HG03175 (cell line): ENCODE results near the gene AHNAK2.
"Not testable (repeated sequence)": the region's sequence is repeated elsewhere in the genome, so short reads cannot be mapped to it uniquely, and the experiment has no call there.

Experiments
- ATAC-seq: cut with Tn5 transposase; IDR thresholded peaks from one replicate; pipeline ENCODE4 v1.9.1; 2021; ENCODE audit warnings: mild to moderate bottlenecking, moderate library complexity; ENCODE audit not compliant: unreplicated experiment

AHNAK2 gene

GRCh38 chr14:104904650-104905578, 73.3 kb downstream of the AHNAK2 start:
- ATAC-seq: not testable (repeated sequence)

DNA sequence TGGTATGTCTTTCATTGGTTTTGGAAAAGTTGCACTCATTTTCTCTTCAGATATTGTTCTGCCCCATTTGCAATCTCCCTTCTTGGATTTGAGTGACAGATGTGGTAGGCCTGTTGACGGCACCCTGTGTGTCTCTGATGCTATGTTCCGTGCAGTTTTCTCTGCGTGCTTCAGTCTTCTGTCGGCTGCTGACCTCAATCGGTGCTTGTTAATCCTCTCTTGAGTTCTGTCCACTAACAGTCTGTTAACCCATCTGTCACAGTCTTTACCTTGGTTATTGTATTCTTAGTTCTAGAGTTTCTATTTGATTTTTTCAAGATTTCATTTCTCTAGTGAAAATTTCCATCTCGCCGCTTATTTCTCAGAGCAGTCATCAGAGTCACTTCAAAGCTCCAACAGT, 74.2 kb downstream of the AHNAK2 start:
- no peak for ATAC-seq

GRCh38 chr14:104900639-104901512, 77.3 kb downstream of the AHNAK2 start:
- ATAC-seq: no peak

- no peak for ATAC-seq
Measured at GRCh38 chr14:104899781-104900180, 78.4 kb downstream of the AHNAK2 start.

- ATAC-seq: no peak
Measured at GRCh38 chr14:104898870-104899510, 79.2 kb downstream of the AHNAK2 start.

- no peak for ATAC-seq
Measured at GRCh38 chr14:104898195-104898558, 80.0 kb downstream of the AHNAK2 start.

DNA sequence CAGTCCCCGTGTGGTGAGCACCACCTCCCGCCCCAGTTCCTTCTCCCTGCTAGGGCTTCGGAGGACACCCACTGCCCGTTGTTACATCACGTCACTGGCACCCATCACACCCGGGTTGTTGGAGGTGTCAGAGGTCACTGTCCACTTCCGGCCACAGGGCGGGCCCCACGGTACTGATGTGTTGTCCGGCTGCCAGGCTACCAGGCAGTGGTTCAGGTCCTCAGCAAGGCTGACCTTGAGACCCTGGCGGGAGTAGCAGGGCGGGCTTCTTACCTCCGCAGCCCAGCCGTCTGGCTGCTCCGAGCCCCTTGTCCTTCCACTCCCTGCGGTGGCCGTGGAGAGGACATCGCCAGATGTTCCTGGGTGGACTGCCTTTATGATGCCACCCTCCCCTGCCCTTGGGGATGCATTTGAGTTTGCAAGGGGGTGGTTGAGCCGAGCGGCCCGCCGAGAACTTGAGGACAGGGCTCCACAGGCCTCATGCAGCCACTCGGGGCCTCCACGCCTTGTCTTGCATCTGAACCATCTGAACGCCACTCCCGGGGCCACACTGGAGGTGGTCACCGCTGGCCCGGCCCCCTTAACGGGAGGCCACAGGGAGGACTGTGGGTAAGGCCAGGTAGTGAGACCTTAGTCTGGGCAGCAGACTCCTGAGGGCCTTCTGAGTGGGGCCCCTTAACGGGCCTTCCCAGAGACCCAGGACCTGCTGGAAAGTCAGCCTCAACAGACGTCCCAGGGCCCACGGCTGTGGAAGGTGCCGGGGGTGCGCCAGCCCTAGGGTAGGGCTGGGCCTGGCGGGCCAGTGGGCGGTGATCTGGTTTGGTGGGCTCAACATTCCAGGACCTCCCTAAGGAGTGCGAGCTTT, 80.6 kb downstream of the AHNAK2 start:
- ATAC-seq: no peak

DNA sequence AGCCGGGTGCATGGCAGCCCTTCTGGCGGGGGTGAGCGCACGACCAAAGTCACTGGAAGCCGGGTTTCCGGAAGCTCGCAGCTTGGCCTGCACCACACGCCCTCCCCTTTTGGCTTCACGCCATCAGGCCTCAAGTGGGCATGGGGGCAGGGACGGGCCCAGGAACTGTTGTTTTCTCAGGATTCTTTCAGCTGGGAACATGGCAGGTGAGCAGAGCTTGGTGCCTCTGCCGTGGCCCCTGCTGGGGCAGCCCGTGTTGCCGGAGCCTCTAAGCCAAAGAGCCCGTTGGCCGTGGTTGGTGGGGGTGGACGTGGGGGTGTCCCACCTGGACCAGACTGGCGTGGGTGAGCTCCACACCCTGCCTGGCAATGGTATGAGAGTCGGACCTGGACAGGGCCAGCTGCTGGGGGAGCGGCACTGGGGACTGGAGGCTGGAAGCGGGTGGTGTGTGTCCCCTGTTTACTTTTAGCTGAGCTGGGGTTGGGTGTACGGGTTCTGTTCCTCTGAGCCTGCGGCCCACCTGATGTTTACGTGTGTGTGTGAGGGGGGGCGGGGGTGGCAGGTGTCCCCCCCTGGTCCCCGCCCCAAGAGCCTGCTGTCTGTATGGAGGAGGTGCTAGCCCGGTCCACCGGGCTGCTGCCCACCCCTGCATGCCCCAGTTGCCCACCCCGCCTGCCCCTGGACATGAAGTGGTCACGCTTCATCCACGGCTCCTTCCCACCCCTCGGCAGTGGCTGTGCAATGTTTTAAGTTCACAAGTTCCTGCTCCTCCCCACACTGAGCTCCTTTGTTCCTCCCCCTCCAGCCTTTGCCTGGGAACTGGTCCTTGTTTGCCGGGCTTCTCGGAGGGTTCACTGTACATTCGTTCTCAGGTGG, 82.2 kb downstream of the AHNAK2 start:
- ATAC-seq: no peak

DNA sequence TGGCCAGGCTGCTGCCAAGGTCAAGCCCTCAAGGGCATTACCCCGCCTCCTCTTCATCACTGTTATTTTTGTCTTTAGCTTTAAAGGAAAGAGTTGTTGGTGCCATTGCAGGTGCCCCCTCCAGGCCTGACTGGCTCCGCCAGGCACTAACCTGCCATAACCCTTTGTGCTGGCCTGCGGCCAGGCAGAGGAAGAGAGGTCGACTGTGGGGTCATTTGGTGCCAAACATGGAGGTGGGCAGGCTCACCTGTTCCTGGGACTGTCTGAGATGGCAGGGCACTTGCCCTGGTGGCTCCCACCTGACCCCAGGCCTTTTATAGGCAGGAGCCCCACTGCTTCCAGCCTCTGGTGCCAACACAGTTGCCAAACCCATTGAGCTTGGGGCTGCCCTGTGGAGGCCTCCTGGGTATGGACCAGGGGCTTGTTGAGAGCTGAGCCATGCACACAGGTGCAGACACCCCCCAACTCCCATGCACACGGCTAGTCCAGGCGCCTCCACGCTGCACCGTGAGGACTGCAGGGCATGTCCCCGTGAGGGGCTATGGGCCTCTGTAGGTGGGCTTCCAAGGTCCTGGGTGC, 82.9 kb downstream of the AHNAK2 start:
- ATAC-seq: no peak

- ATAC-seq: no peak
Measured at GRCh38 chr14:104894331-104895206, 83.6 kb downstream of the AHNAK2 start.

- no peak for ATAC-seq
Measured at GRCh38 chr14:104893435-104894207, 84.6 kb downstream of the AHNAK2 start.

GRCh38 chr14:104892531-104893434, 85.4 kb downstream of the AHNAK2 start:
- no peak for ATAC-seq

- ATAC-seq: no peak
Measured at GRCh38 chr14:104891664-104892530, 86.3 kb downstream of the AHNAK2 start.

DNA sequence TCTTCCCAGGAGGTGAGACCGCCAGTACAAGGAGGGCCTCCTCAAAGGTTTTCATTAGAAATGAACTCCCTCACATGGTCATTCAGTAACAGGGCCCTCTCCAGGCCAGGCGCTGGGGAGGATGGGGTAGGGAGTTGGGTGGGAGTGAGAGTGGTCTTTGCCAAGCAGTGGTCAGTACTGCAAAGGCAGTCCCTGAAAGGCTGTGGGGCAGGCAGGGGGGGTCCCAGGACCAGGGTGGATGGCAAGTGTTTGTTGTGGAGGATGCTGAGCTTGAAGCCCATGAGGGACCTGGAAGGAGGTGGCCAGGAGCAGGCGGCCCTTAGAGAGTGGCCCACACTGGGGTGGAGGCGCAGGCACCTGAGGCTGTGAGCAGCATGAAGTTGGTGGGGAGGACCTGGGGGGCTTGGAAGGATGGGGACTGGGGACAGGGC, 87.0 kb downstream of the AHNAK2 start:
- ATAC-seq: no peak

- ATAC-seq: not testable (repeated sequence)
Measured at GRCh38 chr14:104890292-104890691, 87.9 kb downstream of the AHNAK2 start.
